T-helper 2 cell treated with Interferon-gamma antibody and Interleukin-4, amounts not matched to agents 100 ng/mL and 5 ng/mL, for 36 hours (primary cell): ENCODE data around the gene SELE. TPM values are rescaled to one million over a fixed set of nuclear protein-coding genes. Genes with fewer than 3 reads are reported as not detected.

Source experiments
- intact Hi-C: fragments of 100-400 bp; cut with micrococcal nuclease; formaldehyde crosslinking; loops from one replicate; pipeline ENCODE4 v1.15.1; 2023
- total RNA-seq: library from RNA; stranded (reverse); gene quantifications from 2 replicates; pipeline ENCODE4 v1.2.3, GENCODE V29; 2022

SELE gene
- total RNA-seq, 1 donor from 2014 or later: not detected

- intact Hi-C loops: no loop called here
These were observed 10.1 kb downstream of the SELE start for GRCh38 chr1:169723763-169724162.

GRCh38 chr1:169722779-169723178 lies 11.1 kb downstream of the SELE start:
- intact Hi-C loops: no loop called here

GRCh38 chr1:169715100-169715499 lies 18.8 kb downstream of the SELE start:
- intact Hi-C loops: loop anchor here (10.0 kb wide), 1 partner anchor 1180 kb away; no protein-coding TSS in a partner anchor

GRCh38 chr1:169713090-169713489 lies 20.8 kb downstream of the SELE start:
- intact Hi-C loops: loop anchor here (5.0 to 10.0 kb wide), 3 partner anchors 179 to 1178 kb away; partner anchors contain the start of genes SCYL3 and SLC19A2

- intact Hi-C loops: loop anchor here (1.0 to 10.0 kb wide), 8 partner anchors 82 to 1177 kb away; partner anchors contain the start of genes F5, METTL18, SCYL3 and SLC19A2
These were observed 21.6 kb downstream of the SELE start for GRCh38 chr1:169712309-169712631.

- intact Hi-C loops: loop anchor here (1.0 to 10.0 kb wide), 10 partner anchors 17 to 1177 kb away; partner anchors contain the start of genes F5, METTL18, SCYL3 and SLC19A2
These were observed 22.2 kb downstream of the SELE start, which contains the start of gene SELL for GRCh38 chr1:169711469-169712308. Gene SELL (minus strand): TSS chr1:169711620. CDS start chr1:169711498, 122 bp downstream.

GRCh38 chr1:169708647-169709046 lies 25.2 kb downstream of the SELE start:
- intact Hi-C loops: loop anchor here (1.0 kb wide), 1 partner anchor 9 kb away; no protein-coding TSS in a partner anchor

- intact Hi-C loops: loop anchor here (1.0 kb wide), 1 partner anchor 9 kb away; no protein-coding TSS in a partner anchor
These were observed 25.8 kb downstream of the SELE start for GRCh38 chr1:169707912-169708604.

- intact Hi-C loops: no loop called here
These were observed 29.1 kb downstream of the SELE start for GRCh38 chr1:169704797-169705196.

GRCh38 chr1:169701261-169702005 lies 32.4 kb downstream of the SELE start:
- intact Hi-C loops: no loop called here

- intact Hi-C loops: loop anchor here (1.0 to 10.0 kb wide), 3 partner anchors 9 to 607 kb away; partner anchors contain the start of gene KIFAP3
These were observed 34.2 kb downstream of the SELE start for GRCh38 chr1:169699707-169700106.

GRCh38 chr1:169698976-169699375 lies 34.9 kb downstream of the SELE start:
- intact Hi-C loops: loop anchor here (1.0 to 10.0 kb wide), 3 partner anchors 9 to 607 kb away; partner anchors contain the start of gene KIFAP3

- intact Hi-C loops: loop anchor here (5.0 to 10.0 kb wide), 2 partner anchors 377 to 605 kb away; partner anchors contain the start of gene KIFAP3
These were observed 36.1 kb downstream of the SELE start for GRCh38 chr1:169697755-169698154.

- intact Hi-C loops: loop anchor here (5.0 to 10.0 kb wide), 2 partner anchors 378 to 604 kb away; partner anchors contain the start of gene KIFAP3
These were observed 37.4 kb downstream of the SELE start for GRCh38 chr1:169696273-169697100.

- intact Hi-C loops: loop anchor here (1.0 to 10.0 kb wide), 6 partner anchors 17 to 602 kb away; partner anchors contain the start of genes F5, KIFAP3, SCYL3 and SELL
These were observed 39.4 kb downstream of the SELE start for GRCh38 chr1:169694304-169695075.

- intact Hi-C loops: loop anchor here (2.0 to 10.0 kb wide), 4 partner anchors 102 to 382 kb away; partner anchors contain the start of genes KIFAP3, METTL18, NME7 and SCYL3
These were observed 41.0 kb downstream of the SELE start for GRCh38 chr1:169692756-169693460.

- intact Hi-C loops: loop anchor here (5.0 to 10.0 kb wide), 2 partner anchors 202 to 384 kb away; partner anchors contain the start of genes KIFAP3 and SCYL3
These were observed 43.4 kb downstream of the SELE start for GRCh38 chr1:169690489-169690888.

GRCh38 chr1:169689395-169689794 lies 44.5 kb downstream of the SELE start:
- intact Hi-C loops: no loop called here
